Measurements from ENCODE around the gene ADAMTS20.
"Not testable (repeated sequence)": the region's sequence is repeated elsewhere in the genome, so short reads cannot be mapped to it uniquely, and the experiment has no call there.

The ADAMTS20 gene

DNA sequence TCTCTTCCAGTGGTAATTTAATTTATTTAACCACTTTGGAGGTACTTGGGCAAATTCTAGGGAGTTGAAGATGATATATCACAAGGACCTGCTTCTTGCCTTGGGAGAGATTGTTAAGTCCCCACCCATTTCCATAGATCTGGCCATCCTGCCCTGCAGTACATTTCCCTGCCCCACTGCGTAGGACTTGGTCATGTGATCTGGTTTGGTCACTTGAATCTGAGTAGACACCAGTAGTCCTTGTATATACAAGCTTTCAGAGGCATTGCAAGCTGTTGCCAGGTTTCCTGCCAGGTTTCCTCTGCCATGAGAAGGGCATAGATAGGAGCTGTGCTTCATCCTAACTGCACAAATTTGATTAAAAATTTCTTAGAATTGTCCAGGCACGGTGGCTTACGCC, 200.0 kb downstream of the ADAMTS20 start:
- no peak for DNase-seq

DNA sequence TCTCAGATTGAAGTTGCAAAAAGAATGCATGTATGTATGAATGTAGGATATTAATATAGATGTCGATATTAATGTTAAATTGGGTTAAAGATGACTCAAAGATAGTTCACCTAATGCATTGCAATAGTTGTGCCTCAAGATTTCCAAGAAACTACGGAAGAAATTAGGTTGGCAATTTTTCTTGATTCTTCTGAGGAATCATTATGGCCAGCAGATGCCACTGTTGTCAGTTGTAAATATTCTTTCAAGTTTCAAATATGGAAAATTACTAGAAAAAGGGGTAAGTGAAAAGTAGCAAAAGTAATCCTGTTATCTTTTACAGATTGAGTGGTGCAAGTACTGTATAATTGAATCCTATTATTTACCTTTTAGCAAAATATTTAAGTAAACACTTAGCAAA, 202.1 kb downstream of the ADAMTS20 start:
- DNase-seq, result no peak

DNA sequence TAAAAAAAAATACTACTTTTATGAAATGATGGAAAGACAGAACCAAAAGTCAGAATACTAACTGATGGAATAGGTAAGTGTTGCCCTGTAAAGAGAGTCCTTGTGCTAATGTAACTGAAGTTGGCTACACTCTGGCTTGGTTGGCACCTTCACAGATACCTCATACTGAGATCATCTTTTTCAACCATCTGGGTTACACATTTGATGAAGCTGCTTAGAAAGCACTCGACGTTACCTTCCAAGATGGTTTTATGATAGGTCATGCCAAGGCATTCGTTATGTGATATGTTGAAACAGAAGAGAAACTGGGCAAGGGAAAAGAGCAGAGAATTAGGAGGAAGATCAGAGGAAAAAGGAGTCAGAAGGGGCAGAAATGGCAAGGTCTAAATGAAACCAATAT, 203.8 kb downstream of the ADAMTS20 start:
- DNase-seq, result no peak

DNA sequence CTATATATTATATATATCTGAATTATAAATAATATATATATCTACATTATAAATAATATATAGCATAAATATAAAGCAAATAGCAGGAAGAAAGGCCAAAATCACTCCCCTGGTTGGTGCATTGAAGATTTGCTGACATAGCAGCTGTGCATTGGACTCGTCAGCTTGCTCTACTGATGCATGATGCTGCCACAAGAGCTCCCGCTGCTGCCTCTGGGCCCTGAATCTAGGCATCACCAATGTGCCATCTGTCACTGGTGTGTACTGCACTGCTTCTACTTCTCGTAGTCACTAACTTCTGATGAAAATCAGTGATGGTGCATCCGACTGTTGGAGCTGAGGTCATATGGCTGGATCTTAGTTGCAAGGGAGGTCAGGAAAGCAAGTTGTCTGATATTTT, 205.0 kb downstream of the ADAMTS20 start:
- no peak for DNase-seq

DNA sequence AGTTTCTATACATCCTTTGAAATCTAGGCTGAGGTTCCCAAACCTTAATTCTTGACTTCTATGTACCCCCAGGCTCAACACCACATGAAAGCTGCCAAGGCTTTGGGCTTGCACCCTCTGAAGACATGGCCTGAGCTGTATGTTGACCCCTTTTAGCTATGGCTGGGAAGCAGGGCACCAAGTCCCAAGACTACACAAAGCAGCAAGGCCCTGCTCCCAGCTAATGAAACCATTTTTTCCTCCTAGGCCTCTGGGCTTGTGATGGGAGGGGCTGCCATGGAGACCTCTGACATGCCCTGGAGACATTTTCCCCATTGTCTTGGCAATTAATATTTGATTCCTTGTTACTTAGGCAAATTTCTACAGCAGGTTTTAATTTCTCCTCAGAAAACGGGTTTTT, 207.0 kb downstream of the ADAMTS20 start:
- DNase-seq, result no peak

DNA sequence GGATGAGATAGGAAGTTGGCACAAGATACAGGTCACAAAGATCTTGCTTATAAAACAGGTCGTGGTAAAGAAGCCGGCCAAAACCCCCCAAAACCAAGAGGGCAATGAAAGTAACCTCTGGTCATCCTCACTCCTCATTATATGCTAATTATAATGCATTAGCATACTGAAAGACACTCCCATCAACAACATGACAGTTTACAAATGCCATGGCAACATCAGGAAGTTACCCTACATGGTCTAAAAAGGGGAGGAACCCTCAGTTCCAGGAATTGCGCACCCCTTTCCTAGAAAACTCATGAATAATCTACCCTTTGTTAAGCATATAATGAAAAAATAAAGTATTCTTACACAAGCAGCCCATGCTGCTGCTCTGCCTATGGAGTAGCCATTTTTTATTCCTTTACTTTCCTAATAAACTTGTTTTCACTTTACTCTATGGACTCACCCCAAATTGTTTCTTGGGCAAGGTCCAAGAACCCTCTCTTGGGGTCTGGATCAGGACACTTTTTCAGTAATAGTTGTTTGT, 210.2 kb downstream of the ADAMTS20 start:
- not testable (repeated sequence) for DNase-seq

DNA sequence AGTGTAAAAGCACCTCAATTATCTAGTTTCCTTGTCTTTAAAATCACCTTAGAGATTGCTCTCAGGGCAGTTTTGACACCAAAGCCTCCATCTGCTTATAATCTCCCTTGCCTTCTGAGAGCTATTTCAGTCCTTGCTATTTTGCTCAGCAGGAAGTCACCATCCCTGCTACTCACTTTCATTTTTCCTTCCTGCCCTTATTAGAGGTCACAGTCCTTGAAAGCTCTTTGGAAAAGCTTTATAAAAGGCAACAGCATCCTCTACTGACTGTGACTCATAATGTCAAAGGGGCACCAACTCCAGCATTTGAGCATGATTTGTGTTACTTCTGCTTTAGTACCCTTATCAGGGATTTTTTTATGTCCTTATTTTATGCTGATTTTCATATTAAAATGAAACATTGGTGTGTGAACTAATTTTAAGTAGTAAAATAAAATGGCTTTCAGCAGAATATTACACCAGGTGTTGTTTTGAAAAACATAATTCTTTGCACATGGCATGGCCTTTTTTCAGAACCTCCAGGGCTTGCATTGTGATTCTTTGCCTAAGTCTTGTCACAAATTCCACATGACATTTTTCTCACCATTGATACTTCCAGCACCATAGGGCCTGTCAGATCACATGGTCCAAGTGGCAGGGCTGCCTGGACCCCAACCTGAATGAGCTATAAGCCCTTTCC, 213.0 kb downstream of the ADAMTS20 start:
- DNase-seq, result peak; percentile 2

DNA sequence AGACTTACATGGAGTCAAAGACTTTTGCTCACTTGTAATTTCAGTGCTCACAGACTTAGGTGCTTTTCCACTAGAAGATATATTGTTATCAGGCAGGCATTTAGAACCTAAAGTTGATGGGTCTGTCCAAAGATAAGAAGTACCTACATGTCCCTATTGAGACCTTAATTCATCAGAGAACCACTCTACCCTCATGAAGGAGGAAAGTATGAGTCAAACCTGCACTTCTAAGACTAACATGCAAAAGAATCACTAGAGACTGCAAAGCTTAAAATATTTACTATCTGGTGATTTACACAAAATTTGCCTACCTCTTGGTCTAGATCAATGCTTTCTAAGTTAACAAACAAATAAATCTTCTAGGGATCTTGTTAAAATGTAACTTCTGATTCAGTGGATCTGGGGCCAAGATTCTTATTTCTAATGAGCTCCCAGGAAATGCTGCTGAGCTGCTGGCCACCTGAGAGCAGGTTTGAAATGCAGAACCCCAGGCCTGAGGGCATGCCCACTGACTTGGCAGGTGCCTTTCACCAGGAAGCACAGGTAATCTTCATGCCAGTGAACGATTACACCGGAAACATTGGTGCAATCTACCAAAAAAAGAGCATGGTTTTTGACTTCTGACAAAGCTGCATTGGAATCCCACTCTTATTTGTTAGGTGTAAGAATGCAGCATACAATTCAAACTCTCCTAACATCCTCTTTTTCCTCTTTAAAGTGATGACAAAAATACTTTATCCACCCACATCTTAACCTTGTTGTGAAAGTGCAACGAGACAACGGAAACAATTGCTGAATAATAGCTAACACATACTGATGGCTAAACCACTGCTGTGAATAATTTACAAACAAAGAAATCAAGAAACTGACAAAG, 214.2 kb downstream of the ADAMTS20 start:
- DNase-seq, result no peak

DNA sequence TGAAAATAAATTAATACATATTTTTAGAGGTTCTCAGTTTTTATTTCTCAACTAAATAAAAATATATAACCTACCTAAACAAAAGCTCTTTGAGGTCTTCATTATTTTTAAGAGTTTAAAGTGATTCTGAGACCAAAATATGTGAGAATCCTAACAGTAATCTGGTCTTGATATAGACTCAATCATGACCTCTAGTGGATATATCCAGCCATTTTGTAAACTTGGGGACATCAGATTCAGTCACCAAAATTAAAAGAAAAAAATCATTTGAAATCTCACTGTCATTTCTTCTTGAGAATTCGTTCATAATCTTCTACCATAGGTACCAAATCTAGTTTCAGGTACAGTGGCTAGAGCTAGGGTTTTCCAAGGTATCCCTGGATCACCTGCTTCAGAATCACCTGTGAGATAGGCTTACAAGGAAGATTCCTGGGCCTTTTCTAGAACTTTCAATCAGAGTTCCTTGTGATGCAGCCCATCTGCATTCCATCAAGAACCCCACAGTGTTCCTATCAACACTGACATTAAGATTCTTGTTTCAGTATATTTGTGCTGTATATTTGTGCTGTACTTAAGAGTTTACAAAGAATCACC, 214.9 kb downstream of the ADAMTS20 start:
- DNase-seq, result peak; percentile 1

DNA sequence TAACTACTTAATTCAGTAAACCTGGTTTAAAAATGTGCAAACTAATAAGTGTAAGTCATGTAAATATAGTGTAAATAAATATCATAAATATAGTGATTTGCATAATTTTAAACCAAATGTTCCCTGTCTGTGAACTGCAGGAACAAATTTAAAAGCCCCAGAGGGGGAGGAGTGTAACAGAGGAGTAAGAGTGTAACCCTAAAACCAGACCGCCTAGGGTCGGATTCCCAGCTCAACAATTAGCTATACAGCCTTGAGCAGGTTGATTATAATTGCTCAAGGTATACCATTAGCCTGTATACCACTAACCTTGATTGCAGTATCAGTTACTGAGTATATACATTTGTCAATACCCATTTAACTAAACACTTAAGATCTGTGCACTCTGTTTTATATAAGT, 218.4 kb downstream of the ADAMTS20 start:
- no peak for DNase-seq

DNA sequence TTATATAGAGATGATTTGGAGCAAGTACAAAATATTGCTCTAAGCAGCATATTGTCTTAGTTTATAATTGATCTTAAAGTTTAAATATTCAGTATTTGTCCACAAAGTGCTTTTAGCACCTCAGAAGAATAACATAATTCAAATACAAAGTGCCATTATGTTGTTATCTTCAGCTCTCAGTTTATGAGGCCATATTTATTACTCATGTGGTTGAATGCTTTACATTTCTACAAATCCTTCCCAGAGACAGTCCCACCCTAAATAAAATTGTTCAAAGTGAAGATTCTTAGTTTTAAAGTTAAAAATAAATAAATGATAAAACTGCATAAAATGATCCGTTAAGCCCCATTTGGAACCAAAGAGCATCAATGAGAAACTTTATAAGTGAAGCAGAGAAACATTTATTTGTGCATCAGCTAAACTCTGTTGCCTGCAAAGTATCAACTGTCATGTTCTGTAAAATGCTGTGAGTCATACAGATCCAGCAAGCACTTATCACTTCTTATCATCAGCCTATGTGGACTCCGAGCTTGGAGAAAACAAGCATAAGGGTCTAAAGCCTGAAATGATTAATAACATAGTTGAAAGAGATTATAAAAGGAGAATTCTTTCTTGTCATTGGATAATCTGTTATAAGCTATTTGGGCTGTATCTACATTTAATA, 218.9 kb downstream of the ADAMTS20 start:
- DNase-seq, result no peak

DNA sequence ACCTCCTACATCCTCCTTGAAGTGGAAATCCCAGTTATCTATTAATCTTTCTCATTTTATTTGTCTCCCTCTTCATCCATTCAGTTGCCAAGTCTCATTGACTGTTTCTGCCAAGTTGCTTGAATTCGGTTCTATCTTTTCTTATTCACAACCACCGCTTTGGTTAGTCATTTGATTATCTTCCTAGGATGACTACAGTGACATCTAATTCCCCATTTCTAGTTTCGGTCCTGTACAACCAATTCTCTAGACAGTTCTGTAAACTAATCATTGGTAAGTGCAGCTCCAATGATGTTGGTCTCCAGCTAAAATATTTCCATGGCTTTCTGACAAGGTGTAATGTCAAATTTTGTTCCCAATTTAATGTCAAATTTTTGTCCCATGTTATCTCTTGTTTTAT, 220.1 kb downstream of the ADAMTS20 start:
- no peak for DNase-seq

DNA sequence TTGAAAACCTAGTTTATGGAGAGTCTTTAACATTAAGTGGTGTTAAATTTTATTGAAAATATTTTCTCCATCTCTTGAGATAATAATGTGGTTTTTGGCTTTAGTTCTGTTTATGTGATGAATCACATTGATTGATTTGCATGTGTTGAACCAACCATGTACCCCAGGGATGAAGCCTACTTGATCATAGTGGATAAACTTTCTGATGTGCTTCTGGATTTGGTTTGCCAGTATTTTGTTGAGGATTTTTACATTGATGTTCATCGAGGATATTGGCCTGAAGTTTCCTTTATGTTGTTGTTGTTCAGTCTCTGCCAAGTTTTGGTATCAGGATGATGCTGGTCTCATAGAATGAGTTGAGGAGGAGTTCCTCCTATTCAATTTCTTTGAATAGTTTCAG, 222.6 kb downstream of the ADAMTS20 start:
- DNase-seq, result no peak

DNA sequence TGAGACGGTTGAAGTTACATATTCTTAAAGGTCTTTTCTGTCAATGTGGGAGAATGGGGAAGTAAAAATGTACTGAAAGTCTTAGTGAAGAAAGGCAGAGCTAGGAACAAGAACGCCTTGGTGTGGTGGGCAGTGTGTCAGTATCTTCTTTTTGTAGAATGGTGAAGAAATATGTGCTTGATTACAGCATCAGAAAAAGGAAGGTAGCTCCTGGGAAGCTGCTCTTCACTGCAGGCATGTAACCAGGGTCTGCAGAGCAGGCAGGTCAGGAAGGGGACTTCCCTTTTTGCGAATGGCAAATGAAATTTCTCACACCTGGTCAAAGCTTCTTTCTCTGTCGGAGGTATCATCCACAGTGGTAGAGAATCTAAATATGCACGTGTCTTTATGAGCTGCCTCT, 226.2 kb downstream of the ADAMTS20 start:
- DNase-seq, result no peak

DNA sequence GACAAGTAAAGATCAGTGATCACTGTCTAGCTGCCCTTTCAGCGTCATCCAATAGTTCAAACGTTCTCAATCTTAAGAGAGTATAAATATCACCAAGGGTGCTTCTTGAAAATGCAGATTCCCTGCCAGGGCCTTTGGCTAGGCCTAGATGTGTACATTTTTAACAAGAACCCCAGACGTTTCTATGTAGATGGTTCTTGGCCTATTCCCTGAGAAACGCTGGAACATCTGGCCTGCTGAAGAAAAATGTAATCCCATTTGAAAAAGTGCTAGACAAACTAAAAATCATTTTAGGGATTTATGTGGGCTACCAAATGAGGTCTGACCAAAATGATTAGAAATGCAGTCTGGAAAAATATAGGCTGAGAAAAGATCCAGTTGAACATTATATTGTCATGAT, 231.7 kb downstream of the ADAMTS20 start:
- DNase-seq, result no peak

DNA sequence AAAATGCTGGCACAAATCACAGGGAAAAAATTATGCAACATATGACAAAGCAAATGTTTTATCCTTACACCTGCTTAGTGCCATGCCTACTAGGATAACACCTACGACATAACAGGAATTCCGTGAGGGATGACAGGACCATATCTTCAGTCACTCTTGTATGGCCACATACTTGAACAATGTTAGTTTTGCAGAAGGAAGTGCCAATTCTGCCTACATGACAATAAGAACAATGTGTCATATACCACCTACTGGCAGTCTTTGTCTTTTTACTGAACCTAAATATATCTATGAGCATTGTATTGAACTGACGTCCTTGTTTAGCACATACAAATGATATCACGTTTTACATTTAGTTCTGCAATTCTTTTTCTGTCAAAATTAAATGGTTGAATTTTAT, 234.0 kb downstream of the ADAMTS20 start:
- DNase-seq, result no peak

DNA sequence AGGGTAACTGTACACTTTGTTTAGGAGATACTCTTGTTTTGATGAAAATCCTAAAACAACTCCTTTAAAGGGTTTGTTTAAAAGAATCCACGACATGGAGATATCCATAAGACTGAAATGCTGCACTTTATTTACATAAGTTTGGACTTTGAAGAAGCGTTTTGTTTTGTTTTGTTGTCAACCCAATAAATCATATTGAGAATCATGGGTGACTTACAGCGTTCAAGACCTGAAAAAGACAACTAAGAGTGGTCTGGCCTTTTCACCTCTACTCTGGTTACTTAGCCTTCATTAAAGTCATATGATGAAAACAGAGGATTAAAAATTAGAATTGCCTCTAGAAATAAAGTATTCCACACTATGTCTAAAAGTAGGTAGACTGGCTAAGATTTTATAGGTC, 234.8 kb downstream of the ADAMTS20 start:
- no peak for DNase-seq

DNA sequence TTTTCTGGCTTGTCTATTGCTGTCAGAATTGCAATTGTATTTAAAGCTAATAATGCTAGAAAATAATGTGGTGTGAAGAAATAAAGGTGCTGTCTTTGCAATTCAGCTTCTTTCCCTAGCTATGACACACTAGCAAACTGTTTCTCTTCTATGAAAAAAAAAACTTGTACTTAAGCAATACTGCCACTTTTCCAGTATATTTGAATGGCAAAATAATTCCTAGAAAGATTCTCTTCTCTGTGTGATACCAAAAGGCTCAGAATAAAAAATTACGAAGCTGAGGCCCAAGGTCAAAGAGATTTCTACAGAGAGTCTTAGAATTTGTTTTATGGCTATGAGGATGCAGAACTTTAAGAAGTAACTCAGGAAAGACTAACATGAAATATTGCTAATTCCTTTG, 235.5 kb downstream of the ADAMTS20 start:
- DNase-seq, result no peak

DNA sequence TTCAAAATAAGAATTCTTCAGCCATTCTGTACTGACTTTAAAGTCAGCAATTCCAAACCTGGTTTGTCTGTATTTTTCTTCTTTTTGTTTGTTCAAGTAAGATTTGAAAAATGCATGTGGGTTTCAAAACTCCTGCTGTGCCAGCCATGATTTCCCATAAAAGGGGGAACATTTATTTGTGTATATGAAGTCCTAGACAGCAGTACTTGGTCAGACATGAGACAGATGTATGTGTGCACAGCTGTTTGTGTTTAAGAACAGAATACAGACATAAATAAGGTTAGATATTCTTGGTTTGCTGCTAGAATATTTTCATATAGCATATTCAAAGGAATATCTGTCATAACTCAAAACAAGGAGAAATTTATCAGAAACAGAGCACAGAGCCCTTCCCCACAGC, 236.0 kb downstream of the ADAMTS20 start:
- no peak for DNase-seq

DNA sequence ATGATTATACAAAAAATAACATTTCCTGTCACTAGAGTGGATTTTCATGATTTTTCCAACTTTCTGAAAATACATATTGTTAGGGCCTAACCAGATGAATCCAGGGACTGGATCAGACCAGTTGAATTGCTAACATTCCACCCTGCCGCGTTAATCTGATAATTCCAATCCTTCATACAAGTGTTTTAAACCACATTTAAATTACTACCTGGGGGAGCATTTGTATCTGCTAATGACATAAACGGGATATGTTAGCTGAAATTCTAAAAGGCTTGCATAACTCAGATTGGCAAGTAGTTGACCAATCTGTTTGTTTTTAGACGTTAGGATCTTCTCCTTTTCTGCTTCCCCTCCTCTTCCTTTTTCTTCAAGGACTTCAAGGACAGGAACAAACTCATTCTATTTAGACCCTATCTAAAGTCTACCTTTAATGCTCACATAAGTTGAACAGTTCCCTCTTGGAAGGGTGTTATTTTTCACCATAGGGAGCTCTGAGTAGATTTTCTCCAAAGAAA, 239.0 kb downstream of the ADAMTS20 start:
- DNase-seq, result no peak

DNA sequence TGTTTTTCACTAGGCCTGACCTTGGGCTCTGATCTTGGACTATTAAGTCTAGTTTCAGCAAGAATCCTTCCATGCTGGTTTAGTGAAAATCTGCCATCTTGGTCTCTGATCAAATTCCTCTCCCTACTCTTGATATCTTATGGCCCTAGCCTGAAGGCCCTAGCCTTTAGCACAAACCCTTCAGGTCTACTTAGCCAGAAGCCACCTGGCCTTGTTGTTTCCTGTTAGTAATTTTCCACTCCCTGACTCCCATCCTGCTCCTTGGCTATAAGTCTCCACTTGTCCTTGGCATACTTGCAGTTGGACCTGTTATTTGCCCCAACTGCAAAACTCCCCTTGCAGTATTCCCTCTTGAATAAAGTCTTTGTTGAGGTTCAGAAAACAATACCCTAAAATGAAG, 241.4 kb downstream of the ADAMTS20 start:
- DNase-seq, result no peak

DNA sequence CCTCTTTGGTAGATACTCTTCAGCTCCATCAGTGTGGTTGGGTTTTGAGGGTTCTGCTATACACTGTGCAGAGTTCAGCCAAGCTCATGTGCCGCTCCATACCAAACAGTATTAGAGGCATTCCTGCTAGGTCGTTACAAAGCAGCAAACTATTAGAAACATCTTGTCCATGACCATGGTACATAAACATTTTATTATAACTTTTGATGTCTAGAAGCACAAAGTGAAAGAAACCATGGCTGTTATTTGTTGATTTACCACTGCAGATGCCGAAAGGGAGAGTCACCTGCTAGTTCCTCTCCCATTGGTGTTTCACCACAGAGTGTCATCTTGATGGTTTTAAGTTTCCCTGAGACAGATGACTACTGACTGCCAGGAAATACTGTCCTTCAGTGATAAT, 242.0 kb downstream of the ADAMTS20 start:
- DNase-seq, result no peak

DNA sequence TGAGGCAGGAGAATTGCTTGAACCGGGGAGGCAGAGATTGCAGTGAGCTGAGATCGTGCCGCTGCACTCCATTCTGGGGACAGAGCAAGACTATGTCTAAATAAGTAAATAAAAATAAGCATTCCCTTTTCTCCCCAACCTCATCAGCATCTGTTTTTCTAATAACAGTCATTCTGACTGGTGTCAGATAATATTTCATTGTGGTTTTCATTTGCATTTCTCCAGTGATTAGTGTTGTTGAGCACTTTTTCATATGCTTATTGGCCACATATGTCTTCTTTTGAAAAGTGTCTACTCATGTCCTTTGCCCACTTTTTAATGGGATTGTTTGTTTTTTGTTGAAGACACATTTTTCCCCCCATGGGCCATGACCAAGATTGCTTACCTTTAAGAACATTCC, 243.2 kb downstream of the ADAMTS20 start:
- DNase-seq, result no peak

All from NCI-H1048 (cell line).